ENCODE data around the gene AK8. TPM values are rescaled to one million over a fixed set of nuclear protein-coding genes. Genes with fewer than 3 reads are reported as not detected.

The AK8 gene
- total and polyA plus RNA-seq, 9 of the 15 experiments (the other 6 are each of a cell fraction or from before 2014, with no cell fraction given): 0.06 to 0.37 TPM; not detected in 7

GRCh38 chr9:132861666-132862065 lies 16.4 kb downstream of the AK8 start:
- intact Hi-C loops (cut with micrococcal nuclease): no loop called here
- Histone ChIP-seq H3K9me3 (replicated peaks; ENCODE audit: control insufficient read depth, insufficient read depth, low read depth, low read length) (no peaks in the 10 kb centered on the region), H3K4me2 (ENCODE audit: insufficient read depth, low read length) (no peak overlapping the region), H3K4me3 (no peak overlapping the region), H3K27me3 (ENCODE audit: control insufficient read depth in 2 of 2, insufficient read depth in 2 of 2, low read length in 2 of 2) (peaks cover 43 to 81% of the 10 kb centered on the region in 2 experiments; a peak in 4 of 5 replicates), H3K9me1 (ENCODE audit: control insufficient read depth, insufficient read depth, low read length) (no peaks in the 10 kb centered on the region), H2AFZ (ENCODE audit: low read depth, low read length) (no peak overlapping the region), H3K36me3 (ENCODE audit: control insufficient read depth, insufficient read depth, low read length) (no peaks in the 10 kb centered on the region), H3K27ac (ENCODE audit: extremely low read depth, low read depth, low read length) (no peak overlapping the region), H3K79me2 (ENCODE audit: control insufficient read depth, insufficient read depth, low read length) (no peaks in the 10 kb centered on the region), H3K9ac (ENCODE audit: insufficient read depth in 1 of 2, low read depth in 2 of 2, low read length in 2 of 2) (no peak overlapping the region), H3K4me1 (replicated peaks in 1 of 2; ENCODE audit: control insufficient read depth in 2 of 2, insufficient read depth in 2 of 2, low read length in 2 of 2) (peaks cover 0 to 8% of the 10 kb centered on the region in 2 experiments; a peak in 1 of 5 replicates), H4K20me1 (replicated peaks; ENCODE audit: control insufficient read depth, insufficient read depth, low read length) (no peaks in the 10 kb centered on the region; the same call in 1 of the 2 replicates)
- no peak for FAIRE-seq
- ChIA-PET CTCF (ENCODE audit: low intra/inter-chr PET ratio) (no interaction called here), POLR2A (no interaction called here)
- no peak for ATAC-seq
- no peak for DNase-seq (ENCODE audit: extremely low read depth in 1 of 4, low spot score in 3 of 4)
- 8% methylated on average over 3 of the region's 3 CpGs for WGBS (ENCODE audit: insufficient coverage, low coverage, missing lambda C conversion rate)
- no TSS peak for BruUV-seq (replicated peaks)
- in situ Hi-C loops (cut with MboI): no loop called here
- TF ChIP-seq KDM2B (CRISPR knock-in tag; IDR thresholded peaks at IDR 0.05) (no peak), MCM2 (IDR thresholded peaks at IDR 0.05; ENCODE audit: low read depth) (no peak), HDGF (IDR thresholded peaks at IDR 0.05) (no peak), ZNF780A (CRISPR knock-in tag; IDR thresholded peaks at IDR 0.05) (no peak), NELFE (IDR thresholded peaks at IDR 0.05; ENCODE audit: insufficient read depth, insufficient read length) (no peak), POLR2AphosphoS5 (IDR thresholded peaks at IDR 0.05; ENCODE audit: control insufficient read depth, insufficient read depth, low read depth, low read length) (no peak), ZSCAN32 (CRISPR knock-in tag; IDR thresholded peaks at IDR 0.05) (no peak), ZNF830 (CRISPR knock-in tag; IDR thresholded peaks at IDR 0.05) (no peak), CHD7 (IDR thresholded peaks at IDR 0.05; ENCODE audit: low read depth, low read length) (no peak), DIDO1 (tag; IDR thresholded peaks at IDR 0.05; ENCODE audit: low read depth) (no peak), CBX1 (IDR thresholded peaks at IDR 0.05; ENCODE audit: low read depth) (no peak), PHF20 (IDR thresholded peaks at IDR 0.05; ENCODE audit: partially characterized antibody) (no peak), LARP7 (IDR thresholded peaks at IDR 0.05) (no peak), TAL1 (IDR thresholded peaks at IDR 0.05) (no peak)

Measured in K562 (cell line).